Measurements from ENCODE around the gene SESN1.

The SESN1 gene

GRCh38 chr6:109060571-109060970 is 34.1 kb downstream of the SESN1 start:
- no peak for DNase-seq

- DNase-seq = no peak
Observed at GRCh38 chr6:109059571-109060021, 35.0 kb downstream of the SESN1 start.

- DNase-seq = no peak
Observed at GRCh38 chr6:109059153-109059552, 35.5 kb downstream of the SESN1 start.

GRCh38 chr6:109058620-109059019 is 36.0 kb downstream of the SESN1 start:
- no peak for DNase-seq

GRCh38 chr6:109056661-109057060 is 38.0 kb downstream of the SESN1 start:
- no peak for DNase-seq

- DNase-seq = peak; percentile 20
Observed at GRCh38 chr6:109055771-109056235, 38.8 kb downstream of the SESN1 start.

GRCh38 chr6:109053336-109053735 is 41.3 kb downstream of the SESN1 start:
- DNase-seq = peak; percentile 39

- DNase-seq = no peak
Observed at GRCh38 chr6:109052852-109053251, 41.8 kb downstream of the SESN1 start.

- no peak for DNase-seq
Observed at GRCh38 chr6:109052018-109052651, 42.5 kb downstream of the SESN1 start.

- DNase-seq = no peak
Observed at GRCh38 chr6:109051301-109052017, 43.2 kb downstream of the SESN1 start.

- no peak for DNase-seq
Observed at GRCh38 chr6:109050447-109051102, 44.1 kb downstream of the SESN1 start.

- DNase-seq = no peak
Observed at GRCh38 chr6:109050012-109050411, 44.6 kb downstream of the SESN1 start.

- DNase-seq = no peak
Observed at GRCh38 chr6:109048670-109049415, 45.8 kb downstream of the SESN1 start.

GRCh38 chr6:109048176-109048575 is 46.5 kb downstream of the SESN1 start:
- no peak for DNase-seq

- no peak for DNase-seq
Observed at GRCh38 chr6:109045493-109045892, 49.2 kb downstream of the SESN1 start.

- no peak for DNase-seq
Observed at GRCh38 chr6:109039795-109040194, 54.9 kb downstream of the SESN1 start.

GRCh38 chr6:109038837-109039398 is 55.7 kb downstream of the SESN1 start:
- DNase-seq = no peak

- DNase-seq = no peak
Observed at GRCh38 chr6:109036574-109037294, 57.9 kb downstream of the SESN1 start.

GRCh38 chr6:109034526-109034925 is 60.1 kb downstream of the SESN1 start:
- DNase-seq = peak; percentile 2

GRCh38 chr6:109033655-109034054 is 61.0 kb downstream of the SESN1 start:
- no peak for DNase-seq

GRCh38 chr6:109031416-109031815 is 63.2 kb downstream of the SESN1 start:
- no peak for DNase-seq

- no peak for DNase-seq
Observed at GRCh38 chr6:109029313-109029712, 65.3 kb downstream of the SESN1 start.

Data from fibroblast of skin of scalp (primary cell).